ENCODE results near the gene TRIM27.

- no peak for TF ChIP-seq CTCF (IDR thresholded peaks at IDR 0.05)
- TF ChIP-seq POLR2A (IDR thresholded peaks at IDR 0.05), result no peak
Measured at GRCh38 chr6:28922821-28923317, 916 bp downstream of the TRIM27 start.

Data from right lobe of liver (tissue), 4 donors.